Measurements from ENCODE around the gene OSBPL2.

Gene OSBPL2

DNA sequence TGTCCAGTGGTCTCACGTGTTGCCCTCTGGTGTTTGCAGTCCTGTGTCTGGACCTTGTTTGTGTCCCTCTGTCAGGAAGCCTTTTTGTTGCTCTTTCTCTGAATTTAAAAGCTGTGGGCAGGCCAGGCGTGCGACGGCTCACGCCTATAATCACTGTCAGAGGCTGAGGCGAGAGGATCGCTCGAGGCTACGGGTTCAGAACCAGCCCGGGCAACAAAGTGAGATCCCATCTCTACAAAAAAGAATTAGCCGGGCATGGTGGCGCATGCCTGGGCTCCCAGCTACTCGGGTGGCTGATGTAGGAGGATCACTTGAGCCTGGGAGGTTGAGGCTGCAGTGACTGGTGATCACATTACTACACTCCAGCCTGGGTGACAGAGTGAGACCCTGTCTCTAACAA is 28.5 kb downstream of the OSBPL2 start:
- H3K4me1 ChIP-seq (ENCODE audit: control insufficient read depth in 1 of 2, insufficient read depth in 2 of 2, low read length in 2 of 2) = peaks cover 17 to 21% of the 10 kb centered on the region in 2 experiments
- H3K9me3 ChIP-seq (ENCODE audit: insufficient read depth, low read depth, low read length) = peaks cover 5% of the 10 kb centered on the region
- H4K91ac ChIP-seq (ENCODE audit: low read depth, low read length) = no peak overlapping the region
- H3K14ac ChIP-seq (ENCODE audit: low read length) = peak overlapping the region; percentile 13
- peak overlapping the region; percentile 3 for H2BK120ac ChIP-seq (ENCODE audit: insufficient read depth, low read length, poor library complexity)
- H3K27ac ChIP-seq (ENCODE audit: low read depth, low read length) = peak overlapping the region; percentile 68
- peak overlapping the region; percentile 35 for H2BK5ac ChIP-seq (ENCODE audit: low read depth, low read length, poor library complexity)
- WGBS (ENCODE audit: extremely low coverage, insufficient coverage, insufficient read length) = no CpG with 5 or more reads among the region's 13 CpGs
- no peak overlapping the region for H4K8ac ChIP-seq (ENCODE audit: low read depth, low read length)
- H4K12ac ChIP-seq (ENCODE audit: low read depth, low read length) = no peak overlapping the region
- H3K18ac ChIP-seq (ENCODE audit: low read length) = no peak overlapping the region
- no peaks in the 10 kb centered on the region for H3K27me3 ChIP-seq (ENCODE audit: insufficient read depth, low read length)
- H3K36me3 ChIP-seq (ENCODE audit: control insufficient read depth in 1 of 2, insufficient read depth in 2 of 2, low read length in 2 of 2) = peaks cover 48 to 52% of the 10 kb centered on the region in 2 experiments
- peaks cover 4% of the 10 kb centered on the region for H3K79me2 ChIP-seq (ENCODE audit: control insufficient read depth, insufficient read depth, low read length, poor library complexity)
- H3K9ac ChIP-seq (ENCODE audit: low read length) = no peak overlapping the region
- H3K23ac ChIP-seq (ENCODE audit: low read length) = no peak overlapping the region
- no peak overlapping the region for H3K4ac ChIP-seq (ENCODE audit: low read depth, low read length)
- H2AFZ ChIP-seq (ENCODE audit: insufficient read depth, low read length, poor library complexity) = no peak overlapping the region
- no peak overlapping the region for H3K4me2 ChIP-seq (ENCODE audit: low read length)
- H2BK12ac ChIP-seq (ENCODE audit: low read length) = no peak overlapping the region
- H3K4me3 ChIP-seq (ENCODE audit: low read depth, low read length) = no peak overlapping the region
- peak; percentile 57 to 76 for DNase-seq
- H2AK5ac ChIP-seq (ENCODE audit: low read length) = no peak overlapping the region
- H3K79me1 ChIP-seq (ENCODE audit: low read length) = peaks cover 11% of the 10 kb centered on the region

DNA sequence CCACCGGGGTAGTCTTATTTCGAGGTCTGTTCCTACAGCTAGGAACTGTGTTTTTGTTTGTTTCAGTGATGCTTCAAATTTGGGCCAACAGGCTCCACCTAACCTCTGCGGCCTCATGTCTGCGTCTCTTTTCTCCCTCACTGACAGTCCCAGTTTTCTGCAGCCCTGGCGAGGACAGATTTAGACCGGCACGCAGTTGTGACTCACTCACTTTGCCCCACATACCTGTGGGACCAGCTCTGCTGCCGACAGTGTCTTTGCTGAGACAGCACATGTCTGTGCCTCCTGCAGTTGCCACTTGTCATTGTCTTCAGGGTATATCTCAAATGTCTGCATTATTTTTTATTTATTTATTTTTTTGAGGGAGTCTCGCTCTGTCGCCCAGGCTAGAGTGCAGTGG is 29.2 kb downstream of the OSBPL2 start:
- Histone ChIP-seq H2BK5ac (ENCODE audit: low read depth, low read length, poor library complexity) (no peak overlapping the region), H3K9me3 (ENCODE audit: insufficient read depth, low read depth, low read length) (peaks cover 5% of the 10 kb centered on the region), H3K4me3 (ENCODE audit: low read depth, low read length) (no peak overlapping the region), H3K79me2 (ENCODE audit: control insufficient read depth, insufficient read depth, low read length, poor library complexity) (peaks cover 4% of the 10 kb centered on the region), H4K91ac (ENCODE audit: low read depth, low read length) (no peak overlapping the region), H2BK120ac (ENCODE audit: insufficient read depth, low read length, poor library complexity) (no peak overlapping the region), H3K27me3 (ENCODE audit: insufficient read depth, low read length) (no peaks in the 10 kb centered on the region), H3K14ac (ENCODE audit: low read length) (no peak overlapping the region), H2AFZ (ENCODE audit: insufficient read depth, low read length, poor library complexity) (no peak overlapping the region), H3K18ac (ENCODE audit: low read length) (no peak overlapping the region), H3K23ac (ENCODE audit: low read length) (no peak overlapping the region), H4K8ac (ENCODE audit: low read depth, low read length) (no peak overlapping the region), H3K36me3 (ENCODE audit: control insufficient read depth in 1 of 2, insufficient read depth in 2 of 2, low read length in 2 of 2) (peaks cover 48 to 52% of the 10 kb centered on the region in 2 experiments), H3K27ac (ENCODE audit: low read depth, low read length) (peak overlapping the region; percentile 68), H3K4me2 (ENCODE audit: low read length) (no peak overlapping the region), H2BK12ac (ENCODE audit: low read length) (no peak overlapping the region), H3K4me1 (ENCODE audit: control insufficient read depth in 1 of 2, insufficient read depth in 2 of 2, low read length in 2 of 2) (peaks cover 17 to 21% of the 10 kb centered on the region in 2 experiments), H3K4ac (ENCODE audit: low read depth, low read length) (no peak overlapping the region), H2AK5ac (ENCODE audit: low read length) (no peak overlapping the region), H3K79me1 (ENCODE audit: low read length) (peaks cover 11% of the 10 kb centered on the region), H3K9ac (ENCODE audit: low read length) (no peak overlapping the region), H4K12ac (ENCODE audit: low read depth, low read length) (no peak overlapping the region)
- WGBS (ENCODE audit: extremely low coverage, insufficient coverage, insufficient read length) = no CpG with 5 or more reads among the region's 10 CpGs
- DNase-seq = peak; percentile 77 to 86

DNA sequence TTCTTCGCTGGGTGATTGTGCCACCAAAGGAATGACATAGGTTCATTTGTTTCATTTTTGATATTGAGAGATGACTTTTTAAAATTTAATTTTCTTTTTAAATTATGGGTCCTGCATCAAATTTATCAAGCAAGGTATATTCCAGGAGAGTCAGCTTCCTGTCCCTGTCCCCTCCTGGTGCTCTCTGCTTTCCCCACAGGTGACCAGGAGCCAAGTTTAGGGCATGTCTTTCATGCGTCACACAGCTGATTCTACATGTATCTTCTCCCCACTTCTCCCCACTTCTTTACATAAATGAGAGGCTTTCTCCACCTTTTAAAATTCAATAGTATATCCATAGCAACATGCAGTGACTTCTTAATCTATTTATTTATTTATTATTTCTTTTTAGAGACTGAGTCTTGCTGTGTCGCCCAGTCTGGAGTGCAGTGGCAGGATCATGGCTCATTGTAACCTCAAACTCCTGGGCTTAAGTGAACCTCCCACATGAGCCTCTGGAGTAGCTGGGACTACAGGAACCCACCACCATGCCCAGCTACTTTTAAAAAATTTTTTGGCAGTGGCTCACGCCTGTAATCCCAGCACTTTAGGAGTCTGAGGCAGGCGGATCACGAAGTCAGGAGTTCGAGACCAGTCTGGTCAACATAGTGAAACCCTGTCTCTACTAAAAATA is 30.0 kb downstream of the OSBPL2 start:
- no peak overlapping the region for H2BK12ac ChIP-seq (ENCODE audit: low read length)
- no peak overlapping the region for H3K18ac ChIP-seq (ENCODE audit: low read length)
- H3K27me3 ChIP-seq (ENCODE audit: insufficient read depth, low read length) = no peaks in the 10 kb centered on the region
- no peak overlapping the region for H3K4me3 ChIP-seq (ENCODE audit: low read depth, low read length)
- H3K79me2 ChIP-seq (ENCODE audit: control insufficient read depth, insufficient read depth, low read length, poor library complexity) = peaks cover 4% of the 10 kb centered on the region
- H3K4ac ChIP-seq (ENCODE audit: low read depth, low read length) = no peak overlapping the region
- H4K91ac ChIP-seq (ENCODE audit: low read depth, low read length) = no peak overlapping the region
- H3K36me3 ChIP-seq (ENCODE audit: control insufficient read depth in 1 of 2, insufficient read depth in 2 of 2, low read length in 2 of 2) = peaks cover 48 to 51% of the 10 kb centered on the region in 2 experiments
- peak overlapping the region; percentile 9 for H2BK120ac ChIP-seq (ENCODE audit: insufficient read depth, low read length, poor library complexity)
- peaks cover 11% of the 10 kb centered on the region for H3K79me1 ChIP-seq (ENCODE audit: low read length)
- H4K8ac ChIP-seq (ENCODE audit: low read depth, low read length) = no peak overlapping the region
- H3K4me2 ChIP-seq (ENCODE audit: low read length) = no peak overlapping the region
- no peak overlapping the region for H4K12ac ChIP-seq (ENCODE audit: low read depth, low read length)
- H3K27ac ChIP-seq (ENCODE audit: low read depth, low read length) = no peak overlapping the region
- H2BK5ac ChIP-seq (ENCODE audit: low read depth, low read length, poor library complexity) = no peak overlapping the region
- no peak overlapping the region for H2AFZ ChIP-seq (ENCODE audit: insufficient read depth, low read length, poor library complexity)
- no peak overlapping the region for H2AK5ac ChIP-seq (ENCODE audit: low read length)
- H3K14ac ChIP-seq (ENCODE audit: low read length) = no peak overlapping the region
- peaks cover 5% of the 10 kb centered on the region for H3K9me3 ChIP-seq (ENCODE audit: insufficient read depth, low read depth, low read length)
- no CpG with 5 or more reads among the region's 7 CpGs for WGBS (ENCODE audit: extremely low coverage, insufficient coverage, insufficient read length)
- DNase-seq = no peak
- H3K4me1 ChIP-seq (ENCODE audit: control insufficient read depth in 1 of 2, insufficient read depth in 2 of 2, low read length in 2 of 2) = peaks cover 17 to 21% of the 10 kb centered on the region in 2 experiments
- no peak overlapping the region for H3K23ac ChIP-seq (ENCODE audit: low read length)
- H3K9ac ChIP-seq (ENCODE audit: low read length) = no peak overlapping the region

DNA sequence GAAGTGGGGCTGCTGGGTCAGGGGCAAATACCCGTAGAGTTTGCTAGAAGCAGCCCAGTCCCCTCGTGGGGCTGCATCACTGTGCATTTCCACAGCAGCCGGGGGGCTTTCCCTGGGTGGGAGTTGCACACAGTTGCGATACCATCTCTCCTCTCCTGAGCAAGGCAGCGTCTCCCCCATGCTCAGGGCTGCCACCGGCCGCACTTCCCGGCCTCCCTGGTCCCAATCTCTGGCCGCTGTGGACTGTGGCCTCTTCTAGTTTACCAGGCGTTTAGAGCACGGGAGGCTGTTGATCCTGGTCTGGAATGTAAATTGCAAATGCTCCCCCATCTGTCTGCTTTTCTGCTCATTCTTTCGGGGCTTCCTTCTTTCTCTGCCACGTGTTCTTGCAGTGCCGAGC is 31.1 kb downstream of the OSBPL2 start:
- no CpG with 5 or more reads among the region's 14 CpGs for WGBS (ENCODE audit: extremely low coverage, insufficient coverage, insufficient read length)
- Histone ChIP-seq H3K27me3 (ENCODE audit: insufficient read depth, low read length) (no peaks in the 10 kb centered on the region), H3K79me2 (ENCODE audit: control insufficient read depth, insufficient read depth, low read length, poor library complexity) (peaks cover 4% of the 10 kb centered on the region), H2BK5ac (ENCODE audit: low read depth, low read length, poor library complexity) (no peak overlapping the region), H4K91ac (ENCODE audit: low read depth, low read length) (peak overlapping the region; percentile 21), H3K4ac (ENCODE audit: low read depth, low read length) (no peak overlapping the region), H3K79me1 (ENCODE audit: low read length) (peaks cover 11% of the 10 kb centered on the region), H2AK5ac (ENCODE audit: low read length) (no peak overlapping the region), H3K18ac (ENCODE audit: low read length) (peak overlapping the region; percentile 23), H3K9ac (ENCODE audit: low read length) (peak overlapping the region; percentile 49), H3K14ac (ENCODE audit: low read length) (peak overlapping the region; percentile 46), H4K8ac (ENCODE audit: low read depth, low read length) (peak overlapping the region; percentile 48), H3K4me3 (ENCODE audit: low read depth, low read length) (no peak overlapping the region), H2AFZ (ENCODE audit: insufficient read depth, low read length, poor library complexity) (no peak overlapping the region), H3K4me2 (ENCODE audit: low read length) (no peak overlapping the region), H3K23ac (ENCODE audit: low read length) (no peak overlapping the region), H3K4me1 (ENCODE audit: control insufficient read depth in 1 of 2, insufficient read depth in 2 of 2, low read length in 2 of 2) (peaks cover 17 to 21% of the 10 kb centered on the region in 2 experiments), H3K36me3 (ENCODE audit: control insufficient read depth in 1 of 2, insufficient read depth in 2 of 2, low read length in 2 of 2) (peaks cover 50 to 53% of the 10 kb centered on the region in 2 experiments), H2BK12ac (ENCODE audit: low read length) (peak overlapping the region; percentile 1), H3K27ac (ENCODE audit: low read depth, low read length) (peak overlapping the region; percentile 15), H3K9me3 (ENCODE audit: insufficient read depth, low read depth, low read length) (peaks cover 3% of the 10 kb centered on the region), H4K12ac (ENCODE audit: low read depth, low read length) (peak overlapping the region; percentile 49), H2BK120ac (ENCODE audit: insufficient read depth, low read length, poor library complexity) (no peak overlapping the region)
- DNase-seq = no peak

Data from trophoblast cell (in vitro differentiated cells and primary cell).